Stomach smooth muscle (tissue), 2 donors: ENCODE results near the gene GPRIN3.

Experiments used
- H3K27ac ChIP-seq: one replicate; pipeline ENCODE4 v1.7.0; 2013; ENCODE audit warnings: mild to moderate bottlenecking, low read length, inconsistent platforms
- H3K27me3 ChIP-seq, 2 donors: one replicate each; pipeline ENCODE4 v1.7.0; 2013; ENCODE audit warnings: low read length in 2 of 2; ENCODE audit not compliant: insufficient read depth in 2 of 2, control insufficient read depth in 1 of 2
- H3K36me3 ChIP-seq, 2 donors: one replicate each; pipeline ENCODE4 v1.7.0; 2013; ENCODE audit warnings: low read length in 2 of 2; ENCODE audit not compliant: control insufficient read depth in 2 of 2, insufficient read depth in 2 of 2
- H3K4me1 ChIP-seq: one replicate; pipeline ENCODE4 v1.7.0; 2013; ENCODE audit warnings: low read length; ENCODE audit not compliant: control insufficient read depth, insufficient read depth
- H3K4me3 ChIP-seq, 2 donors: one replicate each; pipeline ENCODE4 v1.7.0; 2013; ENCODE audit warnings: low read length in 2 of 2
- H3K9ac ChIP-seq, 2 donors: one replicate each; pipeline ENCODE4 v1.7.0; 2013; ENCODE audit warnings: low read length in 2 of 2, mild to moderate bottlenecking in 1 of 2
- H3K9me3 ChIP-seq, 2 donors: one replicate each; pipeline ENCODE4 v1.7.0; 2013; ENCODE audit warnings: low read length in 2 of 2; ENCODE audit not compliant: control insufficient read depth in 2 of 2
- donor health status: healthy.
- donor health status: Pancreatic carcinoma.

GPRIN3 gene

DNA sequence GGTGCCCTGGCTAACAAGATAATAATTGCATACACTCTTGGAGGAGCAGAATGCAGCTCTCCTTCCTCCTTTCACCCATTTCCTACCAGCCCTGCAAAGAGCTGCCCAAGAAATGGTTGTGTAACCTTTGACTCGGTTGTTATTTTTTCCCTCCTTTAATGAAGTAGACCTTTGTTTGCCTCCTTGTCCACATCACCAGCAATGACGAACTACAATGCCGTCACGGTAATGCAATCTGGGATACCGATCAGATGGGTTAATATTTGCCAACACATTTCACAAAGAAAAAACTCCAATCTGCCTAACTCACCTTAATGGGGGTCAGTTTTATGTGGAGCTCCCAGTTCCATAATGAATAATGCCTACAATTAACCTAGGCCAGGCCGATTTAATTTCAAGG lies 32.0 kb downstream of the GPRIN3 start:
- no peak overlapping the region for H3K4me3 ChIP-seq
- no peaks in the 10 kb centered on the region for H3K36me3 ChIP-seq
- no peak overlapping the region for H3K9ac ChIP-seq
- H3K27me3 ChIP-seq, result no peaks in the 10 kb centered on the region
- H3K4me1 ChIP-seq, result no peaks in the 10 kb centered on the region
- H3K9me3 ChIP-seq, result peaks cover 0 to 2% of the 10 kb centered on the region in 2 donors
- no peak overlapping the region for H3K27ac ChIP-seq

DNA sequence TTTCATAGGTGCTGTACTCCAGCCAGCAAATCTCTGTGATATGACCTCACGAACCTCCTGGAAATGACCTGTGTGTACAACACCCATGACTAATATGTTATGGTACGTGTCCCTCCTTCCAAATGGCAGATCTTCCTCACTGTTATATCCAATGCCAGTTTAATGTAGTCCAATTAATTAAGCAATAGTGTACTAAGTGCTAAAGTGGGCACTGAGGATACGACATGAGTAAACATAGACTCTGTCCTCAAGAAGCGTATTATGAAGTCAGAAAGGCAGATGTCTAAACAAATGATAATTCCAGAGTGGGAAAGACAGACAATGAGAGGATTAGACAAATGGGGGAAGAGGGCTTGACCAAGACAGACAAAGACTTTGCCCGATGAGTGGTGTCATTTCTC lies 33.9 kb downstream of the GPRIN3 start:
- Histone ChIP-seq H3K4me3 (no peak overlapping the region), H3K9me3 (peaks cover 0 to 2% of the 10 kb centered on the region in 2 donors), H3K27ac (no peak overlapping the region), H3K4me1 (no peaks in the 10 kb centered on the region), H3K36me3 (no peaks in the 10 kb centered on the region), H3K27me3 (no peaks in the 10 kb centered on the region), H3K9ac (no peak overlapping the region)

DNA sequence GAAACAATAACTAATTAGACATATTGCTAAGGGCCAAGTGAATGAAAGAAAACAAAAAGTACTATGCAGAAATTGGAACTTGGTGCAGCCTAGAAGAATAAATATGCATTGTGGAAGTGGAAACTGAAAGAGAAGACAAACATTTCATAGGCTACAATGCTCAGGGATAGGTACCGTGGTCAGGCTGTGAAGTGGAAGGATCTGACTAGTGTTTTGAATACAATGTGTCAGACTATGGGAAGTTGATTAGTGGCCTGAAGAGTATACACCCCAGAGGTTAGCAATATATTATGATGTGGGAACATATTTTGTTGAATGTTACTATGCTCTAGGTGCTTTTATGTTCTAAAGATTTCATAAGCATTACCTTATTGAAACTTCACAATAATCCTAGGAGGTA lies 36.8 kb downstream of the GPRIN3 start:
- no peak overlapping the region for H3K9ac ChIP-seq
- no peak overlapping the region for H3K4me3 ChIP-seq
- no peaks in the 10 kb centered on the region for H3K27me3 ChIP-seq
- H3K4me1 ChIP-seq, result no peaks in the 10 kb centered on the region
- H3K9me3 ChIP-seq, result no peaks in the 10 kb centered on the region
- H3K36me3 ChIP-seq, result no peaks in the 10 kb centered on the region
- no peak overlapping the region for H3K27ac ChIP-seq

DNA sequence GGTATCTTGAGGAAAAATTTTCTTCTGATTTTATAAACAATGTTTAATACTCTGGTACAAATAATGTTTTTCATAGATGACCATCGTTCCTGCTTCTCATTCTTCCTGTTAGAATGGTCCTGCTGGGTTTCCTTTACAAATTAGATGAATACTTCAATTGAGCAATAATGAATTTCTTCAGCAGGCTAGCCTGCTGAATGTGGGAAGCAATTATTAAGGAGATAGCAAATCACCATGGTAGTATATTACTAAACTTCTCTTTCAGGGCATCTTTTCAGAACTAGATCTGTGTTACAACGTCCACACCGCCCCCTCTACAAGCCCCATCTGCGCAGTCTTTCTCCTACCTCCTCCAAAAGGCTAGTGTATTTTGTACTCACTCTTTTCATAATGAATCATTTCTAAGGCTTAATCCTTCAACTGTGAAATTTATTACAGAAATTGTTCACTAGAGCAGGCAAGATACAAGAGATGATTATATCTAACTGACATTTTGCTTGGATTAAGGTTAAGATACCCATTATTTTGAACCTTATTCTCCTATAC lies 38.4 kb downstream of the GPRIN3 start:
- Histone ChIP-seq H3K4me1 (no peaks in the 10 kb centered on the region), H3K9ac (no peak overlapping the region), H3K4me3 (no peak overlapping the region), H3K27me3 (no peaks in the 10 kb centered on the region), H3K36me3 (no peaks in the 10 kb centered on the region), H3K27ac (no peak overlapping the region), H3K9me3 (no peaks in the 10 kb centered on the region)

DNA sequence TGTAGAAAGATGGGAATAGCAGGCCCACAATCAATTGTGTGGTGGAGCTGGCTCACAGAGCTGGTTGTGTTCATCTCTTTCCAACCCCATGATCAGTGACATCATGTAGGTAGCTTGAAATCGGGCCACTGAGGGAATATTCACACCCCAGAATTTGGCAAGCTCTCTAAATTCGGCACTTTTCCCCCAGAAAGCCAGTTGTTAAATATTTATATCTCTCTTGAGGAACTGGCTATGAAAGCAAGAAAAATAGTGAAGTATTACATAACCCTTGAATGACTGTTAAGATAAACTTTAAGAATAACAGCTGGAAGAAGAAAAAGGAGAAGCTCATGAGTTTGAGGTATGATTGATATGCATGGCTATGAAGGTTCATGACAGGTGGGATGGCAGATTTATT lies 38.9 kb downstream of the GPRIN3 start:
- Histone ChIP-seq H3K4me3 (no peak overlapping the region), H3K9me3 (no peaks in the 10 kb centered on the region), H3K9ac (no peak overlapping the region), H3K36me3 (no peaks in the 10 kb centered on the region), H3K27ac (no peak overlapping the region), H3K4me1 (no peaks in the 10 kb centered on the region), H3K27me3 (no peaks in the 10 kb centered on the region)

DNA sequence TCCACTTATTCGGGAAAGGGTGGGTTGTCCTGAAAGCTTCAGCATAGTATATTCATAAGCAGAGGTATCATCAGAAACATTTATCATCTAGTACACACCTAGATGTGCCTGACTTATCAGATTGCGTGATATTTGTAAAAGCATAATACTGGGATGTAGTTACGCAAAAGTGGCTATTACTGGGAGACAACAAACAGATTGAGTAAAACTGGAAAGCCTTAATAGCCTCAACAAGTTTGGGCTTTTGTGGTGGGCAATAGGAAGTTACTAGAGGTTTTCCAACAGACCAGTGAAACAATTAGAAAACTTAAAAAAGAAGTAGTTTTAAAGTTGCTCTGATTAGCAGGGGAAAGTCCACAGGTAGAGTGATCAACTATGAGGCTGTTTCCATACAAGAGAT lies 39.8 kb downstream of the GPRIN3 start:
- Histone ChIP-seq H3K9me3 (no peaks in the 10 kb centered on the region), H3K9ac (no peak overlapping the region), H3K27me3 (no peaks in the 10 kb centered on the region), H3K27ac (no peak overlapping the region), H3K36me3 (no peaks in the 10 kb centered on the region), H3K4me1 (no peaks in the 10 kb centered on the region), H3K4me3 (no peak overlapping the region)

DNA sequence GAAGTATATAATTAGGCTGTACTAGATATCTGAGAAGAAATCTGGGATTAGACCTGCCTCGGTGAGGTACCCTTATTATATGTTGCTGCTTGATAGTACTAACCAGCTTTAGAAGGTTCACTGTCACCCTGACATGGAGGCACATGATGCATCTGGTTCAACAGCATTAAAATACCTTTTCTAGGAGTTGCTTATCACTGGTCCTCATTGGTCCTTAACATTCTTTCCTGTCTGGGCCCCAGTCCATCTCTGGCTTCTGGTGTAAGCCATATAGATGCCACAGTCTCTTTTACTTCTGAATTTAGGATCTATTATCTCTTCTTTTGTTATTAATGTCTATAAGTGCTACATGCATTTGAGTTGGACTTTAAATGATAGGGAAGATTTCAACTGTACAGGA lies 40.2 kb downstream of the GPRIN3 start:
- Histone ChIP-seq H3K4me3 (no peak overlapping the region), H3K36me3 (no peaks in the 10 kb centered on the region), H3K27me3 (no peaks in the 10 kb centered on the region), H3K9me3 (no peaks in the 10 kb centered on the region), H3K27ac (no peak overlapping the region), H3K4me1 (no peaks in the 10 kb centered on the region), H3K9ac (no peak overlapping the region)

DNA sequence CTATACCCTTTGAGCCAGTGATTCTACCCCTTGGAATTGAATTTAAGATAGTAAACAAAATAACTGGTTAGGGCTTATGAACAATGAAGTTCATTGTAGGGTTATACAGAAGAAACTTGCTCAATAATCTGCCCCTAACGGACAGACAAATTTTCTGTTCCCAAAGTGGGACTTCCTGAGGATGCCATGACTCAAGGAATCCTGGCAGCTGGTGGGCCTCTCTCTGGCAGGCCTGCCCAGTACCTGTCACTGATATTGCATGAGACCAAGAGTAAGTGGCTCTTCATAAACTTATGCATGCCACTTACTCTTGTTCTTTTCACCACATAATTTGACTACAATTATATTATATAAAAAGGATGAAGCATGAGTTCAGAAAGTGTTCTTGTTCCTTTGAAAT lies 41.5 kb downstream of the GPRIN3 start:
- Histone ChIP-seq H3K9ac (no peak overlapping the region), H3K4me1 (no peaks in the 10 kb centered on the region), H3K27ac (no peak overlapping the region), H3K36me3 (no peaks in the 10 kb centered on the region), H3K4me3 (no peak overlapping the region), H3K27me3 (no peaks in the 10 kb centered on the region), H3K9me3 (no peaks in the 10 kb centered on the region)

DNA sequence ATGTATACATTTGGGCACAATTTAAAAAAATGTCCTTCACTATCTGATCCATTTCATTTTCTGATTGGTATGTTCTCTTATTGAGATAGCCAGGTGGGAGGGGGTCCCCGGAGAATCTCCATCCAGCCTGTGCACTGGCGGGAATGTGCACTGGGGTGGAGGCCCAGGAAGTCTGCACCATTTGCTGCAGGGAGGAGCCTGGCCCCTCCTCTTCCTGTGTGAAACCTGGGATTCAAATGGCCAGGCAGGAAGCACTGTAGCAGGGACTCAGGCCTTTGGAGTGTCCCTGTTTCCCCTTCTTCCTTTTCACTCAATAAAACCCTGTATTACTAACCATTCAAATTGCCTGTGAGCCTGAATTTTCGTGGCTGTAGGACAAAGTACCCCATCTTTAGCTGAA lies 44.3 kb downstream of the GPRIN3 start:
- H3K9me3 ChIP-seq, result no peaks in the 10 kb centered on the region
- H3K9ac ChIP-seq, result no peak overlapping the region
- no peaks in the 10 kb centered on the region for H3K27me3 ChIP-seq
- H3K4me3 ChIP-seq, result no peak overlapping the region
- H3K4me1 ChIP-seq, result no peaks in the 10 kb centered on the region
- H3K36me3 ChIP-seq, result no peaks in the 10 kb centered on the region
- no peak overlapping the region for H3K27ac ChIP-seq

DNA sequence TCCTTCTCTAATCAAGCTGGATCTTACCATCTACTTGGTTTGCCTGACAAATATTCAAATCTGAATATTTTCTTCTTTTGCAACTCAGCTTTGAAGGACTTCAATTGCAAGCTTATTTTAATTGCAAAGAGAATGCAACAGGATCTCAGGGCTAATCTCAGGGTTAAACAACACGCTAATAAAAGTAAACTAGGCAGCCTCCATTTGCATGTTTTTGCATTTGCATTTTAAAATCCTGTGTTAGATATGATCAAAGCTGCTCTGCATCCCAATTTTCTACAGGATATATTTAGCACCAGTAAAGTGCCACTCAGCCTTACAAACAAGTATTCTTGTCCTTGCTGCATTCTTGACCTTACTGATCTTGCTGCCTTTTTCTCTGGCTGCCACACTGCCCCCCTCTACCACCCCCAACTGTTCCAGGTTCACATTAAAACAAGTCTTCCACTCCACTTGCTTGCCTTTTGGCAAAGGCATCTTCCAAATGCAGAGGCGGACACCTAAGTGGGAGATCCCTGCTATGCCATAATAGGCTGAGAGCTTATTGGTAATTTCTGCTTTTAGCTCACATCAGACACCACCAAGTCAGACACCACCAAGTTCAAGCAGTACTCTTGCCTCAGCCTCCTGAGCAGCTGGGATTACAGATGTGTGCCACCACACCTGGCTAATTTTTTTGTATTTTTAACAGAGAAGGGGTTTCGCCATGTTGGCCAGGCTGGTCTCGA lies 48.1 kb downstream of the GPRIN3 start:
- Histone ChIP-seq H3K27me3 (no peaks in the 10 kb centered on the region), H3K9me3 (no peaks in the 10 kb centered on the region), H3K4me3 (no peak overlapping the region), H3K36me3 (no peaks in the 10 kb centered on the region), H3K9ac (no peak overlapping the region), H3K4me1 (no peaks in the 10 kb centered on the region), H3K27ac (no peak overlapping the region)

DNA sequence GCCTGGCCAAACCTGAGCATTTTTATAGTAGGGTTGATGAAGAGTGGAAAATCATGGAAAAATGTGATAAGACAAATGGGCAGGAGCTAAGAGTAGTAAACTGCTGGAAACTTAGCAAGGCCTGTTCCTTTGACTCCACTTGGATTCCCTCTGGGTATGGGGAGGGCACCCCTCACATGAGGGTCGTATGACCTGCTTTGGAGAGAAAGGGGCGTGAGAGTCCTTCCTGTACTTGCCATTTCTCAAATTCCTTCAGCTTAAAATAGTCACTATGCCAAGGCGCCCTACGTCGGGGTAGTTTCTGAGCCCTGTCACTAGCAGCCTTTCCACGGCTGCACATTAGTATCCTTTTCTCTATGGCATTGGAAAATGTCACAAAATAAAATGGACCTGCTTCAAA lies 49.1 kb downstream of the GPRIN3 start:
- Histone ChIP-seq H3K36me3 (no peaks in the 10 kb centered on the region), H3K9me3 (no peaks in the 10 kb centered on the region), H3K9ac (no peak overlapping the region), H3K4me1 (no peaks in the 10 kb centered on the region), H3K4me3 (no peak overlapping the region), H3K27me3 (no peaks in the 10 kb centered on the region), H3K27ac (no peak overlapping the region)
